Testis (tissue), 2 donors: ENCODE measurements around the gene SLC7A7.

ENCODE experiments used
- POLR2A ChIP-seq: fragments of 450-650 bp; IDR thresholded peaks from one replicate; pipeline ENCODE4 v1.6.1; 2017; ENCODE audit warnings: antibody characterized with exemption, mild to moderate bottlenecking, moderate library complexity
- TF ChIP-seq, protein P1 (sequence below), 3 experiments: fragments of 450-650 bp in 2 of 3; fragments of 200-600 bp in 1 of 3; sonication (generic) in 1 of 3; IDR thresholded peaks; one replicate each; pipeline ENCODE4 v1.5.1; 2016 to 2019; ENCODE audit warnings: antibody characterized with exemption in 3 of 3, mild to moderate bottlenecking in 2 of 3, moderate library complexity in 1 of 3

DNA sequence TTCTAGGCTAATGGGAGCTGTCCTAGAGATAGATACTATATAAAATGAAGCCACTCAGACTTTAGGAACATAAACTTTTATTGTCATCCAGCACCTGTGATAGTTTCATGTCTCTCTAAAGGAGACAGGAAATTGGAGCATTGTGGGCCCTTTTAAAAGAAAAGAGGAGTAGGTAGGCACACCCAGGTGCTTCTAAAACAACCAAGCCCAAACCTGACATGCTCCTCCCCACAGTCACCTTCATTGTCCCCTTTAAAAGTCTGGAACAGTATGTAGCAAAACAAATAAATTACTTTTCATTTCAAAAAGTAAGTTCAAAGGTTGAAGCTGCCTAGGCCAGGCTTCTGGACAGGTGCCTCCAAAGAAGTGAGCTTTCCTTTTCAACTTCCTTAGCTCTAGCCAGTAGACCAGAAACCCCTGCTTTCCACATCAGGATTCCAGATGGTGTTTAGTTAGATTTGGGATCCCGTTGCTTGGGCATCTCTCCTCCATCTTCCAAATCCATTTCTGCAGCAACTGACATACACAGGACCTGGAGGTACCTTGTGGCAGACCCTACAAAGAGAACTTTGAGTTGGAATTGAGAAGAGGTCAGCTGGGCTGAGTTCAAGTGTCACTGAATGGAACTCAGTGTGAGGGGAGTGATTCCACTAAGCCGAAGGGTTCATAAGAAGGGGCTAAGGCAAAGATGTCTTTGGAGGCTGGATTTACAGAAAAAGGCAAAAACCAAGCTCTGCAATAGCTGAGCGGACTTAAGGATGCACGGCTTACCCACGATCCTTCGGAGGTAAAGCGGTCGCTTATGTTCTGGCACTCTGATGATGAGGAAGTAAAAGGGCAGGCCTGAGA lies 41.8 kb downstream of the SLC7A7 start:
- TF ChIP-seq, protein P1, sequence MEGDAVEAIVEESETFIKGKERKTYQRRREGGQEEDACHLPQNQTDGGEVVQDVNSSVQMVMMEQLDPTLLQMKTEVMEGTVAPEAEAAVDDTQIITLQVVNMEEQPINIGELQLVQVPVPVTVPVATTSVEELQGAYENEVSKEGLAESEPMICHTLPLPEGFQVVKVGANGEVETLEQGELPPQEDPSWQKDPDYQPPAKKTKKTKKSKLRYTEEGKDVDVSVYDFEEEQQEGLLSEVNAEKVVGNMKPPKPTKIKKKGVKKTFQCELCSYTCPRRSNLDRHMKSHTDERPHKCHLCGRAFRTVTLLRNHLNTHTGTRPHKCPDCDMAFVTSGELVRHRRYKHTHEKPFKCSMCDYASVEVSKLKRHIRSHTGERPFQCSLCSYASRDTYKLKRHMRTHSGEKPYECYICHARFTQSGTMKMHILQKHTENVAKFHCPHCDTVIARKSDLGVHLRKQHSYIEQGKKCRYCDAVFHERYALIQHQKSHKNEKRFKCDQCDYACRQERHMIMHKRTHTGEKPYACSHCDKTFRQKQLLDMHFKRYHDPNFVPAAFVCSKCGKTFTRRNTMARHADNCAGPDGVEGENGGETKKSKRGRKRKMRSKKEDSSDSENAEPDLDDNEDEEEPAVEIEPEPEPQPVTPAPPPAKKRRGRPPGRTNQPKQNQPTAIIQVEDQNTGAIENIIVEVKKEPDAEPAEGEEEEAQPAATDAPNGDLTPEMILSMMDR (IDR thresholded peaks at IDR 0.05): no peak
- no peak for TF ChIP-seq POLR2A
